Thyroid gland (tissue), 4 donors: ENCODE measurements around the gene ZNF774. TPM values are rescaled to one million over a fixed set of nuclear protein-coding genes. Genes with fewer than 3 reads are reported as not detected.
A peak's percentile ranks its signal among the peaks of the same experiment; 100 is the strongest.

Source experiments
- DNase-seq, 2 donors: peaks; one replicate each; pipeline ENCODE4 v3.0.0-alpha.2; 2019
- H3K27ac ChIP-seq, 3 donors: fragments of 200-600 bp; sonication (generic); 1 replicate in 2 of 3; 2 replicates in 1 of 3; pipeline ENCODE4 v1.5.1; 2016 to 2019; ENCODE audit warnings: mild to moderate bottlenecking in 1 of 3, moderate library complexity in 1 of 3
- H3K27me3 ChIP-seq: fragments of 200-600 bp; sonication (generic); one replicate; pipeline ENCODE4 v1.5.1; 2019
- H3K36me3 ChIP-seq, 2 donors: fragments of 200-600 bp; sonication (generic); one replicate each; pipeline ENCODE4 v1.5.1; 2016 to 2019
- H3K4me1 ChIP-seq, 2 donors: fragments of 200-600 bp; sonication (generic); one replicate each; pipeline ENCODE4 v1.5.1; 2017 to 2019
- H3K4me3 ChIP-seq, 3 donors: fragments of 200-600 bp; sonication (generic); replicated peaks in 1 of 3; 1 replicate in 2 of 3; 2 replicates in 1 of 3; pipeline ENCODE4 v1.5.1; 2016; ENCODE audit warnings: mild to moderate bottlenecking in 1 of 3
- H3K9me3 ChIP-seq: fragments of 200-600 bp; sonication (generic); one replicate; pipeline ENCODE4 v1.5.1; 2017
- CTCF ChIP-seq, 6 experiments: fragments of 200-600 bp in 3 of 6; fragments of 450-650 bp in 3 of 6; sonication (generic) in 3 of 6; IDR thresholded peaks; one replicate each; pipeline ENCODE4 v1.5.1; 2016 to 2019; ENCODE audit warnings: antibody characterized with exemption in 6 of 6, mild to moderate bottlenecking in 2 of 6, inconsistent platforms in 1 of 6, moderate library complexity in 1 of 6
- POLR2A ChIP-seq, 2 donors: fragments of 450-650 bp; IDR thresholded peaks; one replicate each; pipeline ENCODE4 v1.6.1; 2017; ENCODE audit warnings: antibody characterized with exemption in 2 of 2, mild to moderate bottlenecking in 2 of 2, moderate library complexity in 1 of 2
- WGBS, 2 donors: methylation state at CpG; one replicate each; pipeline ENCODE4 v1.1.5; 2017; 5-methylcytosine and 5-hydroxymethylcytosine counted together
- intact Hi-C: fragments of 100-400 bp; cut with DNase I; formaldehyde crosslinking; loops from one replicate; pipeline ENCODE4 v1.15.1; 2023
- total RNA-seq, 4 donors: library from RNA; depleted of rRNA; stranded (reverse); fragments of >200 nt; gene quantifications; one replicate each; pipeline ENCODE4 v1.2.3, GENCODE V29; 2016

The ZNF774 gene
- total RNA-seq, 4 donors from 2014 or later, result 3.6 to 13.1 (median 5.5) TPM

- no peaks in the 10 kb centered on the region for H3K9me3 ChIP-seq
- intact Hi-C loops, result no loop called here
- no peak overlapping the region for H3K27ac ChIP-seq
- TF ChIP-seq POLR2A (IDR thresholded peaks at IDR 0.05), result no peak
- TF ChIP-seq CTCF (IDR thresholded peaks at IDR 0.05), result no peak
- no peaks in the 10 kb centered on the region for H3K27me3 ChIP-seq
- H3K4me1 ChIP-seq, result peaks cover 0 to 7% of the 10 kb centered on the region in 2 donors
- no peak overlapping the region for H3K4me3 ChIP-seq
- no peaks in the 10 kb centered on the region for H3K36me3 ChIP-seq
- WGBS, 2 donors, result 92 to 93% methylated on average over 9 of the region's 9 CpGs
- DNase-seq, result no peak
Observed at GRCh38 chr15:90349821-90350220, 2.3 kb upstream of the ZNF774 start.

GRCh38 chr15:90351479-90352106, 491 bp upstream of the ZNF774 start:
- Histone ChIP-seq H3K36me3 (no peaks in the 10 kb centered on the region), H3K4me1 (peaks cover 0 to 7% of the 10 kb centered on the region in 2 donors), H3K27me3 (no peaks in the 10 kb centered on the region), H3K9me3 (no peaks in the 10 kb centered on the region), H3K4me3 (peak overlapping the region in 1 of 3 donors; percentile 74), H3K27ac (no peak overlapping the region)
- no peak for TF ChIP-seq CTCF (IDR thresholded peaks at IDR 0.05)
- TF ChIP-seq POLR2A (IDR thresholded peaks at IDR 0.05), result no peak
- intact Hi-C loops, result no loop called here
- WGBS, 2 donors, result 27 to 41% methylated on average over 19 to 21 of the region's 25 CpGs
- no peak for DNase-seq

- TF ChIP-seq CTCF (IDR thresholded peaks at IDR 0.05) (no peak), POLR2A (IDR thresholded peaks at IDR 0.05) (no peak)
Observed at GRCh38 chr15:90354986-90355385, 2.9 kb downstream of the ZNF774 start.

GRCh38 chr15:90358124-90359033, 6.3 kb downstream of the ZNF774 start:
- 93 to 97% methylated on average over 8 of the region's 8 CpGs for WGBS, 2 donors
- H3K27ac ChIP-seq, result no peak overlapping the region
- H3K9me3 ChIP-seq, result no peaks in the 10 kb centered on the region
- H3K27me3 ChIP-seq, result no peaks in the 10 kb centered on the region
- H3K36me3 ChIP-seq, result no peaks in the 10 kb centered on the region
- H3K4me3 ChIP-seq, result no peak overlapping the region
- peaks cover 6 to 16% of the 10 kb centered on the region in 2 donors for H3K4me1 ChIP-seq
- DNase-seq, result no peak
- TF ChIP-seq CTCF (IDR thresholded peaks at IDR 0.05) (no peak), POLR2A (IDR thresholded peaks at IDR 0.05) (no peak)
- intact Hi-C loops, result no loop called here

More at GRCh38 chr15:90354986-90355385, 2.9 kb downstream of the ZNF774 start:
- Histone ChIP-seq H3K4me1 (peaks cover 0 to 8% of the 10 kb centered on the region in 2 donors), H3K4me3 (no peak overlapping the region), H3K9me3 (no peaks in the 10 kb centered on the region), H3K27me3 (no peaks in the 10 kb centered on the region), H3K36me3 (no peaks in the 10 kb centered on the region), H3K27ac (no peak overlapping the region)
- DNase-seq, result no peak
- WGBS, 2 donors, result 96 to 100% methylated on average over 2 of the region's 2 CpGs
- intact Hi-C loops, result no loop called here

- Histone ChIP-seq H3K36me3 (no peaks in the 10 kb centered on the region), H3K27ac (peak overlapping the region in 2 of 3 donors; percentile 25 to 41), H3K27me3 (no peaks in the 10 kb centered on the region), H3K4me3 (no peak overlapping the region), H3K9me3 (no peaks in the 10 kb centered on the region), H3K4me1 (peaks cover 6 to 16% of the 10 kb centered on the region in 2 donors)
- peak; percentile 63 to 67 for DNase-seq
- intact Hi-C loops, result no loop called here
- WGBS, 2 donors, result 37 to 38% methylated on average over 14 of the region's 14 CpGs
- no peak for TF ChIP-seq CTCF (IDR thresholded peaks at IDR 0.05)
- no peak for TF ChIP-seq POLR2A (IDR thresholded peaks at IDR 0.05)
Observed at GRCh38 chr15:90360746-90361145, 8.7 kb downstream of the ZNF774 start.
